CD1c-positive myeloid dendritic cell (primary cell): ENCODE measurements around the gene ADARB2.

ENCODE experiments used
- DNase-seq: peaks from one replicate; pipeline ENCODE4 v3.0.0-alpha.2; 2016; ENCODE audit errors: extremely low spot score

Gene ADARB2

DNA sequence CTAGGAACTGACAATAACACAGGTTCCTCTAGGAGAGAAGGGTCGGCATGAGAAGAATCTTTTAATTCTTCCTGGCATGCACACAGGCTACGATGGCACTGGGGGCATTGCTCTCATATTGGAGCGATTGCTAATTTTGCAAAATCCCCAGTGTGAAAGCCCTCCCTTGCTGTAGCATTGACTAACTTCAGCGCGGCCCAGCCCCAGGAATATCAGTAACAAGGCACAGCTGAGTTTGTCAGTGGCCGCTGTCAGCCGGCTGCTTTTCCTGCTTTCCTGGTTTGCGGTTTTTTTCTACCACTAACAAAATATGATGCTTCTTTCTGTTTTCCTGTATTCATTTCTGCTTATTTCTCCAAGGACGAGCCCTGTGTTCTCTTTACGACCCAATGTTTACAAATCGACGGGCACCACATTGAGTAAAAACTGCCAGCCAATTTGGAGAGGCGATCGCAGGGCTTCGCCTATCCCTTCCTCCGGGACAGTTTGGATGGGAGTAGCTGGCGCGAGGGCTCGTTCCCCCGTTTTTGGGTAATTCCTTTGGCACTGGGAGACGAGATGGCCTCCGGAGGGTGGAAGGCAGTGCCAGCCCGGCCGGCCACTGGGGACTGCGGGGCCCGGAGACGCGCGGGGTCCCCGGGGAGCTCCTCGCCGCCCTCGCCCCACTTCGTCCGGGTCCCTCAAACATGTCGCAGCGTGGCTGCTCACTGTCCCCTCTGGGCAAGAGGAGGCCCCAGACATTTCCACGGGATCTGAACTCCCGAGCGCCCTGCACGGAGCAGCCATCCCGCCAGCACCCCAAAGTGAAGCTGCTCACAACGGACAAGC is 967 bp downstream of the ADARB2 start:
- no peak for DNase-seq

DNA sequence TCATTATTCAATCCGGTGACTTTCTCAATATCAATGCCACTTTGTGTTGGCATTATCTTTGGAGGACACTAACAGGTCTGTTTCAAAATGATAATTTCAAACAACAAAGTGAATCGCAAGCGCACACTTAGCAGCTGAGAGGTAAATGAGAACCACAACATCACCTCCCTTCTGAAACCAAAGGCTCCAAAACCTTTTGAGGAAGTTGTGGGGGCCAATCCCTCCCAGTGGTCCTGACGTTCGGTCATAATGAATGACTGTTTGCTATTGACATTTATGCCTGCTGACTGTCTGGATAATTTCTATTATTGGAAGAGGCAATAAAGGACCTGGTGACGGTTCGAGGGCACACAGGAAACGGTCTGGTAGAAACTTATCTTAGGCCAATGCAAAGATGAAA is 1.8 kb downstream of the ADARB2 start:
- no peak for DNase-seq

DNA sequence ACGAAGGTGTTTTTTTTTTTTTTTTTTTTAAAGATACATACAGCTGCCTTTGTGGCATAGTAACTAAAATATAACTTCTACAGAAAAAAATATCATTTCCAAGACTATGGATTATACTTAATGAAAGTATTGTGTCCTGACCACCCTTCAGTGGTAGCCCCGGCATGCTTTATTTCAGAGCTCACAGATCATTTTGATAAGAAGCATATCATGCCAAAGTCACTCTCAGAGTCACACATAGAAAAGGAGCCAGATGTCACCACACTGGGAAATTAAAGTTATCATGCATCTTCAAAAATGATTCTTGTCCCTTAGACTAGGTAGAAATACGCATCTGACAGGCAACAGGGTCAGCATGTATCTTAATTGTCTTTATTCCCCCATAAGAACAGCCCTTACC is 3.0 kb downstream of the ADARB2 start:
- no peak for DNase-seq

- no peak for DNase-seq
Observed at GRCh38 chr10:1733720-1734119, 3.6 kb downstream of the ADARB2 start.

DNA sequence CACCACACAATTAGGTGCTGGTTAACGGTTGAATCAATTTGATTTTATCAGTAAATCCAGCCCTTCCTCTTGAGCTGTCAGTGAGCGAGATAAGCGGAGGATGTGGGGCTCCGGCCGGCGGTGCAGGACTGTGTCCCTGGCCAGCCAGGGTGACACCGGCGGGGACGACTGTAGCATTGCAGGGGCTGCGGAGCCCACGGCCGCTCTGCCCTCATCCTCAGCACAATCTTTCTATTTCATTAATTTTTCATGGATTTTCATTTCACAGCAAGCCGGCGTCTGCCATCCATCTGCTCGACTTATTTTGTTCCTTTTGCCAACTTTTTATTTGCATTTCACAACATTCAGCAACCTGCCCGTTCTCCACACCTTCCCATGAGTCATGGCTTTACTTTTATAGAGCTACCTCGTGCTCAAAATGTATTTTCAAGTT is 4.7 kb downstream of the ADARB2 start:
- no peak for DNase-seq

DNA sequence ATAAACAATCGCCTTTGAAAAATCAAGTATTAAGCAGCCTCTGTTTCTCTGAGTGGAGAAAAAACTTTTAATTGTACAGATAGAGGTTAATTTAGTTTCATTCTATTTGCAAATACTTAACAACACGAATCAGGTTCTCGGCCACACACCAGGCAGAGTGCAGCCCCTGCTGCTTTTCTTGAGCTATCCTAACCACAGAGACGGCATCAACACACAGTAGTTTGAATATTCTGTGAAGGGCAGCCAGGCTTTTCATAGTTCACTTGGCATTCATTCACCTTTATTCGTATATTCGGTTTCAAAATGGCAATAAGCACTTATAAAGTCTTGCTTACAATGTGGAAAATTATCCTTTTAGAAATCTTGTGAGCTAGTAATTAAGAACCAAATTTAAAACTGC is 5.7 kb downstream of the ADARB2 start:
- no peak for DNase-seq

- no peak for DNase-seq
Observed at GRCh38 chr10:1729751-1730150, 7.6 kb downstream of the ADARB2 start.

GRCh38 chr10:1726861-1727260 is 10.5 kb downstream of the ADARB2 start:
- no peak for DNase-seq

- DNase-seq = no peak
Observed at GRCh38 chr10:1724921-1725488, 12.3 kb downstream of the ADARB2 start.

DNA sequence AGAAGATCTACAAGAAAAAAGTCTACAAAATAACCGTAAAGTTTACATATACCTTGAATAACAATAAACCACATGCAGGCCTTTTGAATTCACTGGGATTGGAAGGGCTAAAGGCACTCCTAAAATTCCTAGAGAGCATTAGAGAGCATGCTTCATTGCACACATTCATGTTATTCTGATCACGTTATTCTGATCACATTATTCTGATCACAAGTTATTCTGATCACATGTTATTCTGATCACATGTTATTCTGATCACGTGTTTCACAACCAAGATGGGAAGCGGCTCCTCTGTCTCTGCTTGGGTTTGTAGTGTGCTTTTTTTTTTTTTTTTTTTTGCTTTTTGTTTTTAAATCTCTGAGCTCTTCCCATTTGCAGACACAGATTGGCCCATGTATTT is 20.5 kb downstream of the ADARB2 start:
- DNase-seq = no peak

- DNase-seq = no peak
Observed at GRCh38 chr10:1715821-1716220, 21.5 kb downstream of the ADARB2 start.

GRCh38 chr10:1712944-1713671 is 24.2 kb downstream of the ADARB2 start:
- no peak for DNase-seq

GRCh38 chr10:1712314-1712713 is 25.0 kb downstream of the ADARB2 start:
- DNase-seq = no peak

GRCh38 chr10:1709161-1709560 is 28.2 kb downstream of the ADARB2 start:
- no peak for DNase-seq

DNA sequence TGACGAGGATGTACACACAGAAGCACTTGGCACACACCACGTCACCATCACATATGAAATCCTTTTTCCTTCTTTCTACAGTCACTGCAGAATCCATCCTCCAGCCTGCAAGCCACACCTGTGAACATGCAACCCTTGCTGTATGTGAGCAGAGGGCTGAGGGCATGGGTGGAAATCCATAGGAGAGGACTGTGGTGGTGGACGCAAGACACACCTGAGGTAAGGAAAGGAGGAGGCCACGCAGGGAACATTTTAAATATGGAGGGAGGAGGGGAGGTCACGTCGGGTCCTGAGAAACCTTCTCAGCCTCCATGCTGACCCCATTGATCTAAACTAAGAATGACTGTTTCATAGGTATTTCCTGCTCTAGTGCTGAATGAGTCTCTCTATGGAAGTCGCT is 28.6 kb downstream of the ADARB2 start:
- no peak for DNase-seq

GRCh38 chr10:1706711-1707110 is 30.6 kb downstream of the ADARB2 start:
- no peak for DNase-seq

DNA sequence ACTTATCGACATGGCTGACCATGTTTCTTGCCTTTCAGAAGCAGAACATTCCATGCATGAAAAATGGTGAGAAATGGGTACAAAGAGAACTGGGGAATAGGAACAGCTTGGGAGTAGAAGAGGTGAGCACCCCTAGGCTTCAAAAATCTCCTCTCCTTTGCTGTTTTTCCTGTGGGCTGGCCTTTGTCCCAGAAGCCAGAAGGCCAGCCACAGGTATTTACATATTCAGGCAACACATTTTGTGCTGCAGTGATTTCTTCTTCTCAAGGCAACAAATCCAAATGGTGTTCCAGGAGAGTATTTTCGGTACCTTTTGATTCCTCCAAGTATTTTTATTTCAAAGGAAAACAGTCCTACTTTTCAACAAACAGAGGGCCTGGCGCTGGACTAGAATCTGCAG is 31.1 kb downstream of the ADARB2 start:
- DNase-seq = no peak

DNA sequence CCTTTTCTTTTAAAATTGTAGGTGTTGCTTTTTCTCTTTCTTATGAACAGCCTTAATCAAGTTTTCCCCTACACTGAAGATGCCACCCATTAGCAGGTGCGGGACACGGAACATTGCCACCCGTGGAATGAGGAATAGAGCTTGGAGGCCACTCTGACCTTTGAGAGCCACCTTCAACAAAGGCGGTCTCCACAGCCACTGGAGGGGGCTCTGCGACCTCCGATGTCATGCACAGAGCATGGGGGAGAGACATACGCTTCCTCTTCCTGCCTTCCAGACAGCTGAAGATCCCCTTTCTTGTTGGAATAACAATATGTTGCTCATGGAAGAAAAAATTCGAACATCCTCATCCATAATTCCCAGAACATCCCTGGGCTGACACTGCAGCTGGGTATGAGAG is 39.1 kb downstream of the ADARB2 start:
- DNase-seq = no peak

DNA sequence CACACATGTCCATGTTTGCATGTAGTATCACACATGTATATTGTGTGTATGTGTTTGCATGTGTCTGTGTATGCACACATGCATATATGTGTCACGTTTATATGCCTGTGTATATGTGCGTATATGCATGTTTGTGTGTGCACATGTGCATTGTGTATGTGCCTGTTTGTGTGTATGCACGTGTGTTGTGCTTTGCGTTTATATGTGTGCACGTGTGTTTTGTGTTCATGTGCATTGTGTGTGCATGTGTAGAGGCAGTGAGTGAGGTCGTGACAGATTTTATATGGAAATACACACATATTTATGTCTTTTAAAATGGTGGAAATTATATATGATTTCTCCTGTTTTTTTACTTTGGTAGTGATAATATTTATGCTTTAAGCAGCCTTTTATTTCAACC is 41.2 kb downstream of the ADARB2 start:
- no peak for DNase-seq

DNA sequence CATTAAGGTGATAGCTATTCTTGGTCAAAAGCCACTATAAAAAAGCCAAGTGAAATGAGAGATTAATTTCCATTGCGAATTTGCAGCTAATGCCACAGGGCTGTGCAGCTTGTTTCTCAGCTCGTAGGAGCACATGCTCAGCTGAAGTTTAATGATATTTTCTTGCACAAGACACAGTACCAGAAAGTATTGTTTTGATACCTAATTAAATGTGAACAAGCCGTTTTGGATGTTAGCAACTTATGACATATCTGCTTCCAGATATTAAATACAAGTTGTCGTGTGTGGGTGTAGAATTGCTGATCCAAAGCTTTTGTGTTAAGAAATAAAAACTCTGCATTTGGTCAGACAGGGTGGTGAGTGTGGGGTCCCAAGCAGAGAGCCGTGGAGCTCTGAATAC is 47.2 kb downstream of the ADARB2 start:
- no peak for DNase-seq

GRCh38 chr10:1688531-1688930 is 48.8 kb downstream of the ADARB2 start:
- DNase-seq = no peak

DNA sequence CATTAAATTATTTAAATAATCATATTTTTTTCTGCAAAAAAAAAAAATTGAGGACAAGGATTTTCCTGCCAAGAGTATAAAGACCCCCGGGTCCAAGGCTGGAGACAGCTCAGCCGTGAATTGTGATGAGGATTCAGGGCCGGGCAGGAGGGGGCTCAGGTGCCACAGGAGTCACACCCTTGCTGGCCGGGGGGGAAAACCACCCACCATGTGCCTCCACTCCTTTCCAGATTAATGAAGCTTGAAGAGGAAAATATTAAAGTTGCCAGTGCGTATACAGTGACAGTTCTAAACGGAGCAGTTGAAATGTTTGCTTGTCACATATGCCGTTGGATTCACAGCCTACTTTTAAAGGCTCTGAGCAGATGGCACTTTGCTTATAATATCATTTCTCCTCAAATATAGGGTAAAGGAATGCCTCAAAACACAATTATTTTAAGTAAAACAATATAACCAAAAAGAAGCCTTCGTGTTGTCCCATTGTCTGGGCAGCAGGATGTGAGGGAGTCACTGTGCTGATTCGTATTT is 49.6 kb downstream of the ADARB2 start:
- DNase-seq = no peak

DNA sequence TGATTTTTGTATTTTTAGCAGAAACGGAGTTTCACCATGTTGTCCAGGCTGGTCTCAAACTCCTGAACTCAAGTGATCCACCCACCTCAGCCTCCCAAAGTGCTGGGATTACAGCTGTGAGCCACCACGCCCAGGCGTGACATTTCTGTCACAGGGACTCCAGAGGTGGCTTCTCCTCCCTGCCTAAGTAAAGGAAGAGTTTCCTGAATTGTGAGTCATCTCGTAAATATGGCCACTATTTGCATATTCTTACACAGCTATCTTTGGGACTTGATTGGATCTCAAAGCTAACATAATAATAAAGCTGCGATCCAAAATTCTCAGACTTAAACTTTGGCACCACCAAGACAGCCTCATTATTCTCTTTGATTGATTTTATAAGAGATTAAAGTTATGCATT is 50.1 kb downstream of the ADARB2 start:
- no peak for DNase-seq
